GM21529 (cell line): Measurements from ENCODE around the gene NBPF11.
"Not testable (repeated sequence)": the region's sequence is repeated elsewhere in the genome, so short reads cannot be mapped to it uniquely, and the experiment has no call there.

Experiments
- ATAC-seq: cut with Tn5 transposase; IDR thresholded peaks from one replicate; pipeline ENCODE4 v1.9.1; 2021; ENCODE audit not compliant: unreplicated experiment

The NBPF11 gene, protein sequence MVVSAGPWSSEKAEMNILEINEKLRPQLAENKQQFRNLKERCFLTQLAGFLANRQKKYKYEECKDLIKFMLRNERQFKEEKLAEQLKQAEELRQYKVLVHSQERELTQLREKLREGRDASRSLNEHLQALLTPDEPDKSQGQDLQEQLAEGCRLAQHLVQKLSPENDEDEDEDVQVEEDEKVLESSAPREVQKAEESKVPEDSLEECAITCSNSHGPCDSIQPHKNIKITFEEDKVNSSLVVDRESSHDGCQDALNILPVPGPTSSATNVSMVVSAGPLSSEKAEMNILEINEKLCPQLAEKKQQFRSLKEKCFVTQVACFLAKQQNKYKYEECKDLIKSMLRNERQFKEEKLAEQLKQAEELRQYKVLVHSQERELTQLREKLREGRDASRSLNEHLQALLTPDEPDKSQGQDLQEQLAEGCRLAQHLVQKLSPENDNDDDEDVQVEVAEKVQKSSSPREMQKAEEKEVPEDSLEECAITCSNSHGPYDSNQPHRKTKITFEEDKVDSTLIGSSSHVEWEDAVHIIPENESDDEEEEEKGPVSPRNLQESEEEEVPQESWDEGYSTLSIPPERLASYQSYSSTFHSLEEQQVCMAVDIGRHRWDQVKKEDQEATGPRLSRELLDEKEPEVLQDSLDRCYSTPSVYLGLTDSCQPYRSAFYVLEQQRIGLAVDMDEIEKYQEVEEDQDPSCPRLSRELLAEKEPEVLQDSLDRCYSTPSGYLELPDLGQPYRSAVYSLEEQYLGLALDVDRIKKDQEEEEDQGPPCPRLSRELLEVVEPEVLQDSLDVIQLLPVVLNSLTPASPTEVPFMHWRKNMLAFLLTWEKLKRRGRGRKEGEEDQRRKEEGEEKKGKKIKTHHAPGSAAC

DNA sequence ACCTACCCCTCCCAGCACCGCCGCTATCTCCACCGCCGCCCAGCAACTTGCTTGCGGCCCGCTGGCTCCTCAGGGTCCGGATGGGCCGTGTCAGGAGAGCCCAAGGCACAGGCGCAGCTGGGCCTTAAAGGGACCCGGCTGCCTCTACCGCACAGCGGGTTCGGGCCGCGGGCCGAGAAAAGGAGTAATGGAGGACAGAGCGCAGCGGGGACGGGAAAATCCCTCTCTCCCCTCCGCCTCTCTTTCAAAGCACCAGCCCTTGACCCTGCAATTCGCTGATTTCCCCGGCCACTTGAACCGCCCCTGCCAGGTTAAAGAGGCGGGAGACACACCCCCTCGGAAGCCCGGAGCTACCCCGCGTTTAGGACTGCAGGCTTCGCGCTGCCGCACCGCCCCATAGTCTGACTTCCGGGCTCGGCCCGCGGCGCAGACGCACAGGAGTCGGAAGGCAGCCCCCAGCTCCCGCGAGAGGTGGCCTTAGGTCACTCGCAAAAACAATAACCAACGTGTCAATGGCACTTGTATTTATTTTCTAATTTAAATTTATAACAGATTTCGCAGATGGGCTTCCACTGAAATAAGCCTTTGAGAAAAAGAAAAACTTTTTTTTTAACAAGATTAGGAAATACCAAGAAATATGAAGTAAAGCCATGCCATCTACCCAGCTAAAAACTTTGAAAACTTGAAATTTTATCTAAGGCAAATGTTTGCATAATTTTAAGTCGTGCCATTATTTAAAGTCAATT, at the start of gene NBPF11:
TSS of gene NBPF11 (minus strand) at position 371 of the 746 bp plus-strand sequence. CDS start 25,278 bp downstream, outside the sequence.
- ATAC-seq, result peak; percentile 81

DNA sequence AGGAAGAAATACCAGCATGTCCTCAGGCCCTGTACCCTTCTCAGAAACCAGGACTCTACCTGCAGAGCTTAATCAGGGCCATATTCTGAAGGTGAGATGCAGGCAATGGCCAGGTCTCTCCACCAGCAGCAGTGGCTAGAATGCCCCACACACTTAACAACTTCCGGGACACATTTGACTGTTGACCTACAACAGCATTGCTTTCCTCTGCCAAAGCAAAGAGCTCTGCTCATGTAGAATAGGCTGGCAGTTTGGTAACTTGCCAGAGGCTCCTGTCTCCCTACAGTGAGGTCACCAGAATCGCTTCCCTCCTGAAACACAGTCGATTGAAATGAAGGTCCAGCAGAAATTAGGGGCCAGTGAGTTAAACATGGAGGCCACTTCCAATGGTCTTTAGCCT, 45.3 kb upstream of the NBPF11 start:
- ATAC-seq, result not testable (repeated sequence)

GRCh38 chr1:148196949-148197348, 44.9 kb upstream of the NBPF11 start:
- ATAC-seq, result not testable (repeated sequence)

GRCh38 chr1:148195115-148195514, 43.0 kb upstream of the NBPF11 start:
- ATAC-seq, result not testable (repeated sequence)

GRCh38 chr1:148188768-148189167, 36.7 kb upstream of the NBPF11 start:
- not testable (repeated sequence) for ATAC-seq

DNA sequence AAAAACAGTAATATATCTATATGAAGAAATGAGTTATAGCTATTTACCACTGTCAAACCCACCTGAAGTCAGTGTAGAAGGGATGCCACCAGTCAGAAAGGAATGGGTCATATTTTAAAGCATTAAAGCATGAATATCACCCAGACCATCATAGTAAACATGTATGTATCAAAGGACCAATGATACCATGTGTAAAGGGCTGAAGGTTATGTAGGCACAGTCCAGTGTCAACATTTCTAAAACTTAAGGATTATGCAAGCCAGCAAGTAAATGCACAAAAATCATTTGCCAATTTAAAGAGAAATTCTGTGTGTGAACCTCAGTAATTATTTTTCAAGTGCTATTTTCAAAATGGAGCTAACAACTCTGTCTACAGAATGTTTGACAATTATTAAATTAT, 26.6 kb upstream of the NBPF11 start:
- ATAC-seq, result not testable (repeated sequence)

DNA sequence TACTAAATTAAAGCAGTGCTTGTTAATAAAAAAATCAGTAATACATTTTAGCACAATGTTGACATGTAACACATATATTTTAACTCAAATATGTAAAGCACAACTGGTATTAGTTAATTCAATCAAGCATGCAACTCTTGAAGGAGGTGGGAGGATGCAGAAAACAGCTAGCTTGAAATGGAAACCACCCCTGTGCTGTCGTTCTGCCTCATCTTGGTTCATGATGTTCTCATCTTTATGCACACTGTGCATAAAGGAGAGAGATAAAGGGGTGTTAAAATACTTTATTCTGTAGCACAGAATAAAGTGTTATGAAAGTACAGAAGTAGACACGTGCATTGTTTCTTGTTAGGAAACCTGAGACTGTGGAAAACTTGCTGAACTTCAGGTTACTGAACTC, 23.3 kb upstream of the NBPF11 start:
- ATAC-seq, result not testable (repeated sequence)

GRCh38 chr1:148171995-148172394, 19.9 kb upstream of the NBPF11 start:
- ATAC-seq, result not testable (repeated sequence)

DNA sequence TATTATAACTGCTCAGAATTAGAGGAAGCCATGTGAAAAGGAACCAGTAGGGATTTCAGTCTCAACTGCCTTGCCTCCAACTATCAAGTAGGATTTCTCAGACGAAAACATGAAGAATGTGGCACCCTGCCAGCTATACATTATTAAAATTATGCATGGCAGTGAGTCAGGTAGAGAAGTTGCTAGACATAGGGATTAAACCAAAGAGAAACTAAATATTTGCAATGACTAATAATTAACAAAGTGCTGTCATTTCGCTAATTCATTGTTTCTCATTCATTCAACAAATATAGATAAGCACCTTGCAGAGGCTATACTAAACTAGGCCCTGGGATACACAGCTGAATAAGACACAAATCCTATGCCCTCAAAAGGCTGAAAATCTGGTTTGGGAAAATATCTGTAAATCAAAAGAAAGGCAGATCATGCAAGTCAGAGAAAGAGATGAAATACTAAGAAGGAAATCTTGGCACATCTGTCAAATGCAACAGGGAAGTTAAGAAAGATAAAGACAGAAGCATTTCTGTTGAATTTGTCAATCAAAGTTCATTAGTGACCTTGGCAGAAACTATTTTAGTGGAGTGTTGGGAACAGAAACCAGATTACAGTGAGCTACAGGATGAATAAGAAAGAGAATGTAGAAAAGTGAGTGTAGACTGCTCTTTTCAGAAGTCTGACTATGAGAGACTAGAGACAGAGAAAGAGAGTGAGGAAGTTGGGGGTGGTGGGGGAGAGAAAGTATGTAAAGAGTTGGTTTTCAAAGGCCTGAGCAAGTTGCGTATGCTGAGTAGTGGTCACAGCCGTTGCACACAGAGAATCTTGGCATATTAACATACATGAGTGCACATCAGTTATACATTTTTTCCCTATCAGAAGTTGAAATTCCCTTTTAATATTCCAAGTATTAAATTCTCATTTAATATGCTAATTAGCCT, 14.7 kb upstream of the NBPF11 start:
- ATAC-seq, result no peak

DNA sequence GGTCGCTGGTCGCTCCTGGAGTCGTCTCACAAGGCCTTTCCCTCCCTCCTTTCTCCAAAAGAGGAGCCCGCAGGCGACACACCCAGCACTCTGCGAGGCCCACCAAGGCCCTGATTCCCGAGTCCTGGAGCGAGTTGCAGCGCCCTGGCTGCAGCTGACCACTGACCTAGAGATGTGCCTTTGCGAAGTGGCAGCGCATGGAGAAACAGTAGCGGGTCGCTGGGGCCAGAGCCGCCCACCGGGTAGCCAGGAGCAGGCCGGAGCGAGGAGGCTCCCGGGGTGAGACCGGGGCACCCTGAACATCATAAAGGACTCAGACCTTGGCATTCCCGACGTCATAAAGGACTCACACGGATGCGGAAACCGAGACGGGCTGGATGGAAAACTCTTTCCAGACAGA, 10.3 kb upstream of the NBPF11 start:
- no peak for ATAC-seq

GRCh38 chr1:148161053-148161901, 9.2 kb upstream of the NBPF11 start:
- no peak for ATAC-seq

DNA sequence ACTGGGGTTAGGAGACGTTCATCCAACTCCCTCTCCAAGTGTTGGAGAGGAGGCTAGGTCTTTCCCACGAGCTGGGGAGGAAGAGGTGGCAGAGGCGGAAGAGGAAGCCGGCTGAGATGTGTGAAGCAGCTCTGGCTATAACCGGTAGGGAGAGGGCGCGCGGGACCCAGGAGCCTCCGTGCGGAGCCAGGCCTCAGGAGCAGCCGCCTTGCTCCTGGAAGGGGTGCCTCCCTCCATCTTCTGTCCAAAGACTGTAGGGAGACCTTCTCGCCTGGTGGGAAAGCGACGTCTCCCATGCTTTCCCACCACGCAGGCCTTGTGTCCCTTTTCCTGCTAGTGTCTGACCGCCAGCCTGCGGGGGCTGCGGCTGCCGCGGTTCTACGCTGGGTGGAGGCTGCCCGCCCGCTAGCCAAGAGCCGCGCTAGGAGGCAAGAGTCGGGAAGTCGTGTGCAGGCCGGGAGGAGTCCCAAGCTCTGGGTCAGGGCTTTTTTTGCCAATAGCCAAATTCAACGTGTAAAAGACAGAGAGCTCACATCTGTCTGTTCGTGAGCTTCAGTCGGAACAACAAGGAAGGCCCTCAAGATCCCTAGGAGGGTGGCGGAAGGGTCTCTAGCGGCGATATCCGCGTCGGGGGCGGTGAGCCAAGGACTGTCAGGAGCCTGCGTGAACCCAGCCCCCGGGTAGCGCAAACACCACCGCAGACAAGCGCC, 8.4 kb upstream of the NBPF11 start:
- no peak for ATAC-seq

DNA sequence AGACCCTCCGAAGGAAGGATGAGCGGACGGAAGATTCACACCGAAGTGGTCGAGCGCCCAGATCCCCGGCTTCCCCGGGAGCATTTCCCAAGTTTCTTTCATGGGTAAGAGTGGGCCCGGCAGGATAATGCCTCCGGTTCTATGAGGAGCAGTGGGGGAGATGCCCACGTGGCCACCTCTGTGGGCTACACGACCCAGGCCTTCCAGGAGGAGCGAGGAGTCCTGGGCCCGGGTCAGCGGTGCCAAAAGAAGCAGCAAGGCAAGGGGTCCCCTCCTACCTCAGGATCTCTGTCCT, 7.9 kb upstream of the NBPF11 start:
- ATAC-seq, result no peak

- ATAC-seq, result no peak
Observed at GRCh38 chr1:148158341-148159003, 6.4 kb upstream of the NBPF11 start.

- ATAC-seq, result not testable (repeated sequence)
Observed at GRCh38 chr1:148157803-148158202, 5.7 kb upstream of the NBPF11 start.

- peak; percentile 45 for ATAC-seq
Observed at GRCh38 chr1:148155494-148156275, 3.6 kb upstream of the NBPF11 start.

- ATAC-seq, result not testable (repeated sequence)
Observed at GRCh38 chr1:148152795-148153194, 714 bp upstream of the NBPF11 start.
